Activated CD4-positive, alpha-beta T cell treated with anti-CD3 and anti-CD28 coated beads for 1 hour (primary cell): ENCODE data around the gene LAP3.
"Not testable (repeated sequence)": the region's sequence is repeated elsewhere in the genome, so short reads cannot be mapped to it uniquely, and the experiment has no call there.

ENCODE experiments used
- DNase-seq: peaks from one replicate; pipeline ENCODE4 v3.0.0-alpha.2; 2020

LAP3 gene

GRCh38 chr4:17576932-17577664, at the start of gene LAP3:
Gene LAP3 (plus strand): TSS chr4:17577198. CDS start chr4:17577466, 268 bp downstream.
- peak; percentile 100 for DNase-seq

DNA sequence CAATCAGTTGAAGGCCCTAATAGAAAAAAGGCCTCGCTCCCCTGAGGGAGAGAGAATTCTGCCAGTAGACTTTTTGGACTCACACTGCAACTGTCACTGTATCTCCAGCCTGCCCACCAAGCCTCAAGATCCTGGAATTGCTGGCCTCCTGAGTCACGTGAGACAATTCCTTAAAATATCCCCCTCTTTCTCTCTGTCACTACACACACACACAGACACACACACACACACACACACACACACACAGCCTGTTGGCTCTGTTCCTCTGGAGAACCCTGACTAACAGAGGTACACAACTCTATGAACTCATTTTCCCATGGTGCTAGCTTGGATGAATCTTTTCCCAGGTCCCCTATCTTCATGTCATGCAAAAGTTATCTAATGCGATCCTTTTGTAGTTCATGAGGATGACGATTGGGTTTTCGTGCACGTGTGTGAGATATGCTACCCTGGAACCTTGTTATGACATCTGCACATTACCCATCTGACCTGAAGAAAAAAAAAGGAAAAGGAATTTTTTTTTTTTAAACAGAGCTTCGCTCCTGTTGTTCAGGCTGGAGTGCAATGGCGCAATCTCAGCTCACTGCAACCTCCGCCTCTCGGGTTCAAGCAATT, 48.3 kb upstream of the LAP3 start:
- no peak for DNase-seq

GRCh38 chr4:17531538-17532285, 45.3 kb upstream of the LAP3 start:
- DNase-seq: no peak

- no peak for DNase-seq
Measured at GRCh38 chr4:17534705-17535104, 42.3 kb upstream of the LAP3 start.

DNA sequence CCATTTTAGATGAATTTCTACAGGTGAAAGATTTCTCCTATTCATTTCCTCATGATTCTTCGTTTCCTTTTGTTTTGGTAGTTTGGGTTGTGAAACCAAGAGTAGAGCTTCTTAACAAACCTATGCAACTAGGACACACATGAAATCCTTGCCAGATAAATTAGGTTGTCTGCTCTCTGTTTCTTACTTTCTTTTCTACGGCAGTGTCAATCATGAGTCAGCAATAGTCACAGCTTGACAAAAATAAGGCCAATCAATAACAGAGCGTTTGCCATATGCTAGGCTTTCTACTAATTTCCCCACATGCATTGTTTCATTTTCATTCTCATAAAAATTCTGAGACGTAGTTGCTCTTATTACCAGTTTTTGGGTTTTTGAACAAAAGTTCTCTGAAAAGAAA, 41.8 kb upstream of the LAP3 start:
- no peak for DNase-seq

- no peak for DNase-seq
Measured at GRCh38 chr4:17535906-17536305, 41.1 kb upstream of the LAP3 start.

GRCh38 chr4:17537060-17537459, 39.9 kb upstream of the LAP3 start:
- DNase-seq: not testable (repeated sequence)

DNA sequence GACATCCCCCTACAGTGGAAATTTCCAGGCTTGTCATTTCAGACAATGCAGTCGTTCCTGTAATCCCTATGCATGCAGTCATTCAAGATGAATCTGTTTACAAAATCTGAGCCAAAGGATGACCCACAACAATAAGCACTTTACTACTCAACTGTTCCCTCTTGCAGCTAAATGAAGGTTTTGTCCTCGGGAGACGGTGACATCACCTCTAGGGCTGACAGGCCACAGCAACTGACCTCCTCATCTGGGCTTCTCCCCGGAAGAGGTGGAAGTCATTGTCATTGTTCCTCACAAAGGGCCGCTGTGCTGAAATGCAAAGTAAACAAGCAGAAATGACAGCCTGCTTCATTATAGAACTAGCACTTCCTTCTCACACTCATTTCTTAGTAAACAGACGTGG, 32.8 kb upstream of the LAP3 start:
- no peak for DNase-seq

DNA sequence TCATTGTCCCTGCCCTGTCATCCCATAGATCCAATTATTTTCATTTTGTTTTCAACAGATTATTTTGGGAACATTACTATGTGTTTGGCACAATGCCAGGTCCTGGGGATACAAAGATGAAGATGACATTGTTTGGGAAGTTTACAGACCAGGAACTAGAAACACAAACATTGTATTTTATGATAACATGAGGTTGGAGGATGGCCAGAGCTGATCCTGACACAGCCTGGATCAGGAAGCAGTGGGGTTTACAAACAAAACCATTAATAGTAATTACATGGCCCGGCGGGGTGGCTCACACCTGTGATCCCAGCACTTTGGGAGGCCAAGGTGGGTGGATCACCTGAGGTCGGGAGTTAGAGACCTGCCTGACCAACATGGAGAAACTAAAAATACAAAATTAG, 32.2 kb upstream of the LAP3 start:
- DNase-seq: no peak

GRCh38 chr4:17545374-17546140, 31.4 kb upstream of the LAP3 start:
- DNase-seq: no peak

- DNase-seq: no peak
Measured at GRCh38 chr4:17546222-17546621, 30.8 kb upstream of the LAP3 start.

DNA sequence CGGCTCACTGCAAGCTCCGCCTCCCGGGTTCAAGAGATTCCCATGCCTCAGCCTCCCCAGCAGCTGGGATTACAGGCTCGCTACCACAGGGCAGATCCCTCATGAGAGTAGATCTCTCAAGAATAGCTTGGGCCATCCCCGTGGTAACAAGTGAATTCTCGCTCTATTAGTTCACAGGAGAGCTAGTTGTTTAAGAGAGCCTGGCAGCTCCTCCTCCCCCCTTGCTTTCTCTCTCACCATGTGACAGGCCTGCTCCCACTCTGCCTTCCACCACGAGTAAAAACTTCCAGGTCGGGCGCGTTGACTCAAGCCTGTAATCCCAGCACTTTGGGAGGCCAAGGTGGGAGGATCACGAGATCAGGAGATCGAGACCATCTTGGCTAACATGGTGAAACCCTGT, 30.3 kb upstream of the LAP3 start:
- no peak for DNase-seq

DNA sequence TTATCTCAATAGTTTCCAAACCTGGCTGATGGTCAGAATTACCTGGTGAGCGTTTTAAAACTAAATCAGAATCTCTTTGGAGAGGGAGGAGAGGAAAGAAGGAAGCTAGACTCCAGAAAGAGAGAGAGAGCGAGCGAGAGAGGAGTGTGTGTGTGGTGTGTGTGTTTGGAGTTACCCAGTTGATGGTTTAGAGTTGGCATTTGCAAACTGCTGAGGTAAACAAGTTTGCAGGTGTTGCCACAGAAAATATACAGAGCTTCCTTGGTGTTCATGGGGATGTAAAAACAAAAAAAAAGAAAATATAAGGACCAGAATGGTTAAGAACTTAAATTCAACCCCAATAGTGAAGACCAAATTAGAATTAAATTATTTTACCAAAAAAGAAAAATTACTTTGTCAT, 26.4 kb upstream of the LAP3 start:
- no peak for DNase-seq

DNA sequence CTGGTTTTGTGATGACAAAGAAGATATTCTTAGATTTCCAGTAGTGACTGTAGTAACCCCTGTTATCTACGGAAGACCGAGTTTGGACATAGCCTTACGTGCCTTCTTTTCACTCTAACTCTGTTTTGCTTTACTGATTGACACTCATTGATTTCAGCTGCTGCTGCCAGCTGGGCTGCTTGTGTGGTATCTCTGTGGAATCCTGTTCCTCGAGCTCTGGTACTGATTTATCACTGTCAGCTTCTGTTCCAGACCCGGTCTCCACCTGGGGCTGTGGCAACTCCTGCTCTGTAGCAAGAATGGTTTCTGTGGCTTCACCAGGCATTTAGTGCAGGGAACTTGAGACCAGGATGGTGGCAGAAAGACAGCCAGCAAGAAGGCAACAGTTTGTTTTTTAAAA, 24.6 kb upstream of the LAP3 start:
- DNase-seq: no peak

DNA sequence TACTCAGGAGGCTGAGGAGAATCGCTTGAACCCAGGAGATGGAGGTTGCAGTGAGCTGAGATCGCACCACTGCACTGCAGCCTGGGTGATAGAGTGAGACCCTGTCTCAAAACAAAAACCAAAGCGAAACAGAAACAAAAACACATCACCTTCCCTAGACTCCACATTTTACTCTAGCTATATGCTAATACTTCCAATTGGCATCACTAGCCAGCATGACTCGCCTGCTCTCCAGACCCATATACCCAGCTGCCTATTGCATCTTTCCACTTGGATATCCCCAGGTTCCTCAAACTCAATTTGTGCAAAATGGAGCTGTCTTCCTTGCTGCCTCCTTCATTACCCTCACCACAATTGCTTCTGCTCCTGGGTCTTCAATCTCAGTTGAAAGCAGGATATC, 22.4 kb upstream of the LAP3 start:
- DNase-seq: no peak

DNA sequence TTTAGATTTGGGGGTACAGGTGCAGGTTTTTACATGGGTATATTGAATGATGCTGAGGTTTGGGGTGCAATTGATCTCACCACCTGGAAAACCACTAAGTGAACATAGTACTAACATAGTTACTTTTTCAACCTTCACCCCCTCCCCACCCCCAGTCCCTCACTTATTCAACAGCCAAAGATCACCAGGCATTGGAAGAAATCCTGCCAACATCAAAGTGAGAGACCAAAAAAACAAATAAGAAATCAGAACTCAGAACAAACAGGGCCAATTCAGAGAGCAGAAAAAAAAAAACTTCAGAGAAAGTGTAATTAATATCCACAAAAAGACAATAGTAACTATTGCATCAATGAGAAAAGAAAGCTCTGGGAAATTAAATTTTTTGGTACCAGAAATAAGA, 20.5 kb upstream of the LAP3 start:
- no peak for DNase-seq

- no peak for DNase-seq
Measured at GRCh38 chr4:17557880-17558279, 19.1 kb upstream of the LAP3 start.

DNA sequence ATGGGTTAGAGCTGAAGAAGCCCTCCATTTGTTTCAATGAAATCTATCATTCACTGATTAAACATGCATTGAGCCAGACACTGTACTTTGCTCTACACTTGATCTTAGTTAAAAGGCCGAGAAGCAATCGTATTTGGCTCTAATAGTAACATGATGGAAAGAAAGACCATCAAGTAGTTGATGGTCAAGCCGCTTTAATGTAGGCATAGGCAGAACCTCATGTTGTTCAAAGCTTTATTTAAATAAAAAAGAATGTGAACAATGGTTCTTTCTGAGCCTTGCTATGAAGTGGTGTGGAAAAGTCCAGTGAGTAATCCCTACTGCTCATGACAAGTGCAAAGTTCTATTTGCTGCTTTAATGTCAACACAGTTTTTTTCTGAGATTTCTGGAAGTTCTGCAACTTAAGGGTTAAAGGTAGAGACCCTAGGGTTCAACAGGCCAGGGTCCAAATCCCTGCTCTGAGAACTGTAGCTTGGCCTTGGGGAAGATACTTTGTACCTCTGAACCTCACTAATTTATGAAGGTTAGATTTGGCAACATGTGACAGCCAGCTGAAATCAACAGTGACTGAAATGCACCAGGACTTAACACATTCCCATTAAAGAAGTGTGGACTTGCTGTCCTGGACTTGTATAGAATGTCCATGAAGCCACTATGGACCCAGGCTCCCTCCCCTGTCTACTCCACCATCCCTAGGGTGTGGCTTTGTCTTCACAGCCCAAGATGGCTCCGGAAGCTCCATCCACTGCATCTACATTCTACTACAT, 17.9 kb upstream of the LAP3 start:
- no peak for DNase-seq

- no peak for DNase-seq
Measured at GRCh38 chr4:17559709-17560048, 17.3 kb upstream of the LAP3 start.

GRCh38 chr4:17560065-17560673, 16.8 kb upstream of the LAP3 start:
- no peak for DNase-seq

DNA sequence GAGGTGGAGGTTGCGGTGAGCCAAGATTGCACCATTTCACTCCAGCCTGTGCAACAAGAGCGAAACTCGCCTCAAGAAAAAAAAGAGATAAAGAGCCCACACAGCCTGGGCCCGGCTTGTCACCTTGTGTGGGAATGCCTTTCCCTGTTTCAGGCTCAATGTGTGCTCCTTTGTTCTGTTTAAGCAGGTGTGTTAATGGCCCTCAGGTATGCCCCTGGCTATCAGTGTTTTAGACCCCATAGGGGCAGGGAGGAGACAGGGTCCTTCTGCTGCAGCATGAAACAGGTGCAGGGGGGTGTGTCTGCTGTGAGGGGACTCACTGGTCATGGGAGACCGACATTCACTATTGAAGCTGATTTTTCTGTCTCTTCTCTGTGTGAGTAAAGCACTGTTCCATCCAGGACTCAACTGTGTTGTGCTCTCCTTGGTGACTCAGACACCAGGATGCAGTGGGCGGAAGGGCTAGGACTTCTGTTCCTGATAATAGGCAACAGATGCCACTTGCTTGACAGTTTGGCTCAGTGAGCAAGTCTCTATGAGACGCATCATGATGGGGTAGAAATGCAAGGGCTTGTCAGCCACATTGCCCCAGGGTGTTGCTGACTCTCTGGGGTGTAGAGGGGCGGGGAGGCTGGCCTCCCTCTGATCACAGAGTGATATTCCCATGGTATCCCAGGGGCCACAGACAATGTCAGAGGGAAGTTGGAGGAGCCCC, 15.6 kb upstream of the LAP3 start:
- DNase-seq: no peak

- no peak for DNase-seq
Measured at GRCh38 chr4:17562157-17562556, 14.8 kb upstream of the LAP3 start.
